ENCODE data around the gene CSH1.
"Not testable (repeated sequence)": the region's sequence is repeated elsewhere in the genome, so short reads cannot be mapped to it uniquely, and the experiment has no call there.

Gene CSH1

DNA sequence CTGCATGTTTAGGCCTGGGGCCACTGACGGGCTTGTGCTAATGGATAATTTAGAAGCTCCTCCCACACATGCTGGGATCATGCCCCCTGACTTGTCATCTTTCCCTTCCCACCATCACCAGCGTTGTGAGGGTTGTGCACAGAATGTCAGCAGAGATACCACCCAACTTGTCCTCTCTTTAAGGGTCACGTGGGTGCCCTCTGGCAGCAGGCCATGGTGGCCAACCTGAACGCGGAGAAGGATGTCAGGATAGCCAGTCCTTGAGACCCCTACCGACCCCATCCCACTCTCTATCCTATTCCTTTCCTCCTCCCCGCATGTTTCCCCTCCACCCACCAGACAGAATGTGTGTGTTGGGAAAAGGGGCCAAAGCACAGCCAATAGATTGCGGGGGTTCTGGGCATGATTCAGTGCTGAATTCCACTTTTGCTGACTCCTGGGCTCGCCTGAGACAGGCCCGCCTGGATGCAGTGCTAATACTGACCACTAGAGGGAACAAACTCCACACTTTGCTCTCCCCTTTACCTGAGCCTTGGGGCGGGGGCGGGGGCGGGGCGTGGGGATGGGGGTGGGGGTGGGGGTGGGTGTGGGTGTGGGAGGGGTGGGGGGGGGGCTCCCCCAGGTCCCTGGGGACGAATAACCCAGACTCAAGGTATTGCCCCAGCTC is 14.3 kb downstream of the CSH1 start, which contains the start of gene GH2:
GH2 (minus strand) TSS at position 10 of the 667 bp plus-strand sequence. CDS start 143 bp downstream, outside the sequence.
- H3K4me3 ChIP-seq (ENCODE audit: low read depth, low read length) = no peak within 1 kb of the TSS
- no peak within 1 kb of the TSS for H3K27ac ChIP-seq (ENCODE audit: extremely low read depth, low read depth, low read length)
- H3K36me3 ChIP-seq (ENCODE audit: control insufficient read depth in 2 of 2, insufficient read depth in 1 of 2, low read length in 2 of 2) = no peaks in the 10 kb centered on the region
- H3K4me1 ChIP-seq (ENCODE audit: control insufficient read depth, insufficient read depth, low read length) = no peaks in the 10 kb centered on the region
- no peaks in the 10 kb centered on the region for H3K9me3 ChIP-seq (ENCODE audit: control insufficient read depth, insufficient read depth, low read depth, low read length)
- ChIA-PET CTCF (interaction anchor here (0.7 to 2.9 kb wide), 6 partner anchors 12 to 33 kb away, joined by 3 to 10 read pairs (median 6); no protein-coding TSS in a partner anchor), POLR2A (no interaction called here)
- no peak for TF ChIP-seq ZNF776 (tag by site-specific recombination; IDR thresholded peaks at IDR 0.05; ENCODE audit: borderline replicate concordance)
- TF ChIP-seq EGR2 (tag by site-specific recombination; IDR thresholded peaks at IDR 0.05; ENCODE audit: low read depth) = 0 out of 2 replicates have a peak, but pooled peaks have one; percentile 25
- TF ChIP-seq ZFHX2 (tag by site-specific recombination; conservative IDR thresholded peaks at IDR 0.05) = peak; percentile 30
- TF ChIP-seq, protein P1, sequence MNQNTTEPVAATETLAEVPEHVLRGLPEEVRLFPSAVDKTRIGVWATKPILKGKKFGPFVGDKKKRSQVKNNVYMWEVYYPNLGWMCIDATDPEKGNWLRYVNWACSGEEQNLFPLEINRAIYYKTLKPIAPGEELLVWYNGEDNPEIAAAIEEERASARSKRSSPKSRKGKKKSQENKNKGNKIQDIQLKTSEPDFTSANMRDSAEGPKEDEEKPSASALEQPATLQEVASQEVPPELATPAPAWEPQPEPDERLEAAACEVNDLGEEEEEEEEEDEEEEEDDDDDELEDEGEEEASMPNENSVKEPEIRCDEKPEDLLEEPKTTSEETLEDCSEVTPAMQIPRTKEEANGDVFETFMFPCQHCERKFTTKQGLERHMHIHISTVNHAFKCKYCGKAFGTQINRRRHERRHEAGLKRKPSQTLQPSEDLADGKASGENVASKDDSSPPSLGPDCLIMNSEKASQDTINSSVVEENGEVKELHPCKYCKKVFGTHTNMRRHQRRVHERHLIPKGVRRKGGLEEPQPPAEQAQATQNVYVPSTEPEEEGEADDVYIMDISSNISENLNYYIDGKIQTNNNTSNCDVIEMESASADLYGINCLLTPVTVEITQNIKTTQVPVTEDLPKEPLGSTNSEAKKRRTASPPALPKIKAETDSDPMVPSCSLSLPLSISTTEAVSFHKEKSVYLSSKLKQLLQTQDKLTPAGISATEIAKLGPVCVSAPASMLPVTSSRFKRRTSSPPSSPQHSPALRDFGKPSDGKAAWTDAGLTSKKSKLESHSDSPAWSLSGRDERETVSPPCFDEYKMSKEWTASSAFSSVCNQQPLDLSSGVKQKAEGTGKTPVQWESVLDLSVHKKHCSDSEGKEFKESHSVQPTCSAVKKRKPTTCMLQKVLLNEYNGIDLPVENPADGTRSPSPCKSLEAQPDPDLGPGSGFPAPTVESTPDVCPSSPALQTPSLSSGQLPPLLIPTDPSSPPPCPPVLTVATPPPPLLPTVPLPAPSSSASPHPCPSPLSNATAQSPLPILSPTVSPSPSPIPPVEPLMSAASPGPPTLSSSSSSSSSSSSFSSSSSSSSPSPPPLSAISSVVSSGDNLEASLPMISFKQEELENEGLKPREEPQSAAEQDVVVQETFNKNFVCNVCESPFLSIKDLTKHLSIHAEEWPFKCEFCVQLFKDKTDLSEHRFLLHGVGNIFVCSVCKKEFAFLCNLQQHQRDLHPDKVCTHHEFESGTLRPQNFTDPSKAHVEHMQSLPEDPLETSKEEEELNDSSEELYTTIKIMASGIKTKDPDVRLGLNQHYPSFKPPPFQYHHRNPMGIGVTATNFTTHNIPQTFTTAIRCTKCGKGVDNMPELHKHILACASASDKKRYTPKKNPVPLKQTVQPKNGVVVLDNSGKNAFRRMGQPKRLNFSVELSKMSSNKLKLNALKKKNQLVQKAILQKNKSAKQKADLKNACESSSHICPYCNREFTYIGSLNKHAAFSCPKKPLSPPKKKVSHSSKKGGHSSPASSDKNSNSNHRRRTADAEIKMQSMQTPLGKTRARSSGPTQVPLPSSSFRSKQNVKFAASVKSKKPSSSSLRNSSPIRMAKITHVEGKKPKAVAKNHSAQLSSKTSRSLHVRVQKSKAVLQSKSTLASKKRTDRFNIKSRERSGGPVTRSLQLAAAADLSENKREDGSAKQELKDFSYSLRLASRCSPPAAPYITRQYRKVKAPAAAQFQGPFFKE (tag by site-specific recombination; IDR thresholded peaks at IDR 0.05; ENCODE audit: borderline replicate concordance) = no peak
- no peak for TF ChIP-seq ZBTB20 (tag by site-specific recombination; IDR thresholded peaks at IDR 0.05)
- no peak for TF ChIP-seq ZNF610 (tag by site-specific recombination; IDR thresholded peaks at IDR 0.05; ENCODE audit: borderline replicate concordance)
- no peak for TF ChIP-seq ZNF48 (tag by site-specific recombination; IDR thresholded peaks at IDR 0.05)
- TF ChIP-seq ZNF639 (tag by site-specific recombination; IDR thresholded peaks at IDR 0.05) = no peak

DNA sequence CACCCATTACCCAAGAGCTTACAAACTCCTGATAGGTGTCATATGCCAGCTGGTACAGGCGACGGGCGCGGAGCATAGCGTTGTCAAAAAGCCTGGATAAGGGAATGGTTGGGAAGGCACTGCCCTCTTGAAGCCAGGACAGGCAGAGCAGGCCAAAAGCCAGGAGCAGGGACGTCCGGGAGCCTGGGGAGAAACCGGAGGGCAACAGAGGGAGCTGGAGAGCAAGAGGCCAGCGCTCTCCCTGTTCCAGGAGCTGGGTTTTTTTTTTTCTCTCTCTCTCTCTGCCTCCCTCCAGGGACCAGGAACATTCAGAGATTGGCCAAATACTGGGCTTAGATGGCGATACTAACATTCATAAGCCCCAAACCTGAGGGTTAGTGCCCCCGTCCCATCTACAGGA is 15.0 kb downstream of the CSH1 start:
- H3K4me3 ChIP-seq (ENCODE audit: low read depth, low read length); POLR2A ChIA-PET; H3K27ac ChIP-seq (ENCODE audit: extremely low read depth, low read depth, low read length); H3K4me1 ChIP-seq (ENCODE audit: control insufficient read depth, insufficient read depth, low read length); H3K9me3 ChIP-seq (ENCODE audit: control insufficient read depth, insufficient read depth, low read depth, low read length); H3K36me3 ChIP-seq (ENCODE audit: control insufficient read depth in 2 of 2, insufficient read depth in 1 of 2, low read length in 2 of 2): not testable (repeated sequence)
- CTCF ChIA-PET = interaction anchor here (0.9 to 2.9 kb wide), 5 partner anchors 9 to 33 kb away, joined by 3 to 10 read pairs (median 3); no protein-coding TSS in a partner anchor

DNA sequence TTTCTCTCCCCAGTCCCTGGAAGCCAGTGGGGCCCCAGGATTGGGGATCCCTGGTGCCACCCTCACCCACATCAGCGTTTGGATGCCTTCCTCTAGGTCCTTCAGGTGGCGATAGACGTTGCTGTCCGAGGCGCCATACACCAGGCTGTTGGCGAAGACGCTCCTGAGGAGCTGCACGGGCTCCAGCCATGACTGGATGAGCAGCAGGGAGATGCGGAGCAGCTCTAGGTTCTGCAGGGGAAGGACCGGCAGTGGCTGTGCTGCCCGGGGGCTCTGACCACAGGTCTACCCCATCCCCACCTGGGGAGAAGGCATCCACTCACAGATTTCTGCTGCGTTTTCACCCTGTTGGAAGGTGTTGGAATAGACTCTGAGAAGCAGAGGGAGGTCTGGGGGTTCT is 15.7 kb downstream of the CSH1 start:
- Histone ChIP-seq H3K4me3 (ENCODE audit: low read depth, low read length) (no peak overlapping the region), H3K9me3 (ENCODE audit: control insufficient read depth, insufficient read depth, low read depth, low read length) (no peaks in the 10 kb centered on the region), H3K4me1 (ENCODE audit: control insufficient read depth, insufficient read depth, low read length) (no peaks in the 10 kb centered on the region), H3K36me3 (ENCODE audit: control insufficient read depth in 2 of 2, insufficient read depth in 1 of 2, low read length in 2 of 2) (no peaks in the 10 kb centered on the region), H3K27ac (ENCODE audit: extremely low read depth, low read depth, low read length) (no peak overlapping the region)
- ChIA-PET CTCF (interaction anchor here (0.6 to 2.9 kb wide), 6 partner anchors 10 to 222 kb away, joined by 3 to 10 read pairs (median 3); no protein-coding TSS in a partner anchor), POLR2A (no interaction called here)
- no peak for TF ChIP-seq ZNF248 (tag by site-specific recombination; IDR thresholded peaks at IDR 0.05)
- no peak for TF ChIP-seq ZNF391 (tag by site-specific recombination; IDR thresholded peaks at IDR 0.05; ENCODE audit: borderline replicate concordance, low read depth)
- TF ChIP-seq MEIS1 (CRISPR knock-in tag; IDR thresholded peaks at IDR 0.05; ENCODE audit: borderline replicate concordance) = no peak
- no peak for TF ChIP-seq ZBTB44 (tag by site-specific recombination; IDR thresholded peaks at IDR 0.05)
- no peak for TF ChIP-seq ZNF311 (tag by site-specific recombination; IDR thresholded peaks at IDR 0.05; ENCODE audit: borderline replicate concordance)

GRCh38 chr17:63878413-63878812 is 18.0 kb downstream of the CSH1 start:
- CTCF ChIA-PET = interaction anchor here (0.6 to 2.6 kb wide), 4 partner anchors 10 to 1101 kb away, joined by 3 to 14 read pairs (median 4); no protein-coding TSS in a partner anchor
- H3K4me1 ChIP-seq (ENCODE audit: control insufficient read depth, insufficient read depth, low read length); POLR2A ChIA-PET; H3K9me3 ChIP-seq (ENCODE audit: control insufficient read depth, insufficient read depth, low read depth, low read length); H3K4me3 ChIP-seq (ENCODE audit: low read depth, low read length); H3K36me3 ChIP-seq (ENCODE audit: control insufficient read depth in 2 of 2, insufficient read depth in 1 of 2, low read length in 2 of 2); H3K27ac ChIP-seq (ENCODE audit: extremely low read depth, low read depth, low read length): not testable (repeated sequence)

DNA sequence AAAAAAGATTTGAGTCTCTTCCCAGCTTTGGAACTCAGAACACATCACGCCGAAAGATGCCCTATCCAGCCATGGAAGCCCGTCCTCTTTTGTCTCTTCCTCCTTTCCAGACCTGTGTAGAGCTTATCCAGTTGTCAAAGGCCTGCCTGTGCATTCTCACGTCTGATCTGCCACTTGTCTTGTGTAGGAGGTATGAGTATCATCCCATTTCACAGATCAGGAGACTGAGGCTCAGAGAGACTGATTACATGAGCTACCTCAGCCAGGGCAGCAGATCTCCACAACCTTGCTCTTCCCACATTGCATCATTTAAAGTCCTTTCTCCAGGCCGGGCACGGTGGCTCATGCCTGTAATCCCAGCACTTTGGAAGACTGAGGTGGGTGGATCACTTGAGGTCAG is 21.7 kb downstream of the CSH1 start:
- H3K36me3 ChIP-seq (ENCODE audit: control insufficient read depth in 2 of 2, insufficient read depth in 1 of 2, low read length in 2 of 2); POLR2A ChIA-PET; H3K4me3 ChIP-seq (ENCODE audit: low read depth, low read length); H3K9me3 ChIP-seq (ENCODE audit: control insufficient read depth, insufficient read depth, low read depth, low read length); H3K4me1 ChIP-seq (ENCODE audit: control insufficient read depth, insufficient read depth, low read length); H3K27ac ChIP-seq (ENCODE audit: extremely low read depth, low read depth, low read length): not testable (repeated sequence)
- CTCF ChIA-PET = interaction anchor here (0.6 to 1.4 kb wide), 13 partner anchors 9 to 1347 kb away, joined by 3 to 9 read pairs (median 4); no protein-coding TSS in a partner anchor

Data from HEK293 (cell line).